ENCODE measurements around the gene NOXA1.
A peak's percentile ranks its signal among the peaks of the same experiment; 100 is the strongest.
"Not testable (repeated sequence)": the region's sequence is repeated elsewhere in the genome, so short reads cannot be mapped to it uniquely, and the experiment has no call there.

NOXA1 gene

DNA sequence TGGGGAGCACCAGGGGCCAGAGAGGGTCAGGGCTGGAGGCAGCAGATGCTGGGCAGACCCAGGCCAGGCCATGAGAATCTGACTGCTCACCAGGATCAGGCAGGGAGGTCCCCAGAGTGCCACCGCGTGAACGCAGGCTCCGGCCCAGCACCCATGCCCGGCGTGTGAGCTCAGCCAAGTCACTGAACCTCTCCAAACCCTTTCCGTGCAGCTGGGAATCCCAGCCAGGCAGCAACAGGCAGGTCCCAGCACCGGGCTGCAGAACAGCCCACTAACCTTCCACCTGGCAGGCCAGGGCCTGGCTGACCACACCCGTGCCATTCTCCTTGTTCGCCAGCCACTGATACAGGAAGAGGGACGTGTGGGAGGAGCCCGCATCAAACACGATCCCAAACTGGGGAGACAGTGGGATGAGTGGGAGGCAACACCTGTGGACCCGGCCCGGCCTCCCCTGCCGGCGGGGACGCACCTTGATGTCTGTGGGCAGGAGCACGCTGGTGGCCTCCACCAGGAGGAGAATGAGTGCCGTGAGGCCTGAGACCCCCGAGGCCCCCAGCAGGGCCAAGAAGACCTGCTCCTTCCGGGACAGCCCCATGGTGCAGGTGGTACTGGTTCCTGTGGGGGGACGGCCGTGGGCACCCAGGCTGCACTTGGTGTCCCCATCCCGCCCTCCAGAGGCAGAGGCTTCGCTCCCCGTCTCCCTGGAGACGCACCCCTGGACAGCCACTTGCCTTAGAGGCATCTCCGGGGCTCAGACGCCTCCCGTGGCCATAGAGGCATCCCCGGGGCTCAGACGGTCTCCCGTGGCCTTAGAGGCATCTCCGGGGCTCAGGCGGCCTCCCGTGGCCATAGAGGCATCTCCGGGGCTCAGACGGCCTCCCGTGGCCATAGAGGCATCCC, 14.7 kb downstream of the NOXA1 start:
- no peak for DNase-seq (ENCODE audit: low read depth in 2 of 2)

DNA sequence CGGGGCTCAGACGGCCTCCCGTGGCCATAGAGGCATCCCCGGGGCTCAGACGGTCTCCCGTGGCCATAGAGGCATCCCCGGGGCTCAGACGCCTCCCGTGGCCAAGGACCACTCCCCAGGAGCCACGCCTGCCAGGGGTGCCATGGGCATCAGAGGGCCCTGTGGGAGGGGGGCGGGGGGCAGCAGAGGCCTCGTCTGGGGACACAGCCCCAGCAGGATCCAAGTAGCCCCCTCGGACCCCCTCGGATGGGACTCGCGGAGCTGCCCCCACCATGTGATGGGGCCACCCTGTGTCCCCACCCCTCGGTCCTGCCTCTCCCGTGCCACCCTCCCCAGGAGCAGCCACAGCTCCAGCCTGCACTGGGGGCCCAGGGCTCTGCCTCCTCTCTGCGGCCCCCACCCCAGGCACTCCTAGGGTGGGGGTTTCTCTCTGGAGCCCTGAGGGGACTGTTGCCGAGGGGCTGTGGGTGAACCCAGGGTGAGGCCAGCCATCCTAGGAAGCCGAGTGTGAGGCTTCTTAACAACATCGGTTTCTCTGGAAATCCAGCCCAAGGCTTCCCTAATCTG, 15.5 kb downstream of the NOXA1 start:
- no peak for DNase-seq (ENCODE audit: low read depth in 2 of 2)

DNA sequence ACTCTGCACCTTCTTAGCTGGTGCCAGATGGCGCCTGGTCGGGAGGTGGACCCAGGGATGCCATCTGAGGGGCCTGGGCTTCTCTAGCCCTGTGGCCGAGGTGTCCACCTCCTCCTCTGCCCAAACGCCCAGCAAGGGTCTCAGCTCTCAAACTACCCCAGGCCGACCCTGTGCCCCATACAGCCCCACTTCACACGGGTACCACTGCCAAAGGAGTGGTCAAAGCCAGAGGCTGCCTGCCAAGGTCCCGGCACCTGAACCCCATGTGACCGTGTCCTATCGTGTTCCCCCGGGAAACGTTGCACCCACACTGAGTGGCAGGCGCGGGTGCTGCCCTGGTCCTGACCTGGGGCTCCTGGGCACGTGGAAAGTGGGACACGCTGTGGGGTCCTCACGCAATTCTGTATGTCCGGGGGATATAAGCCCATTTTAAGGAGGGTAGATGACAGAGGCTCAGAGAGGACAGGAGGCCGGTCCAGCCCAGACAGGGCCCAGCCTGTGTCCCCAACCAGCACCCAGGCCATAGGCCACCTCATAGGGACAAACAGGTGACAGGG, 16.0 kb downstream of the NOXA1 start:
- no peak for DNase-seq (ENCODE audit: low read depth in 2 of 2)

DNA sequence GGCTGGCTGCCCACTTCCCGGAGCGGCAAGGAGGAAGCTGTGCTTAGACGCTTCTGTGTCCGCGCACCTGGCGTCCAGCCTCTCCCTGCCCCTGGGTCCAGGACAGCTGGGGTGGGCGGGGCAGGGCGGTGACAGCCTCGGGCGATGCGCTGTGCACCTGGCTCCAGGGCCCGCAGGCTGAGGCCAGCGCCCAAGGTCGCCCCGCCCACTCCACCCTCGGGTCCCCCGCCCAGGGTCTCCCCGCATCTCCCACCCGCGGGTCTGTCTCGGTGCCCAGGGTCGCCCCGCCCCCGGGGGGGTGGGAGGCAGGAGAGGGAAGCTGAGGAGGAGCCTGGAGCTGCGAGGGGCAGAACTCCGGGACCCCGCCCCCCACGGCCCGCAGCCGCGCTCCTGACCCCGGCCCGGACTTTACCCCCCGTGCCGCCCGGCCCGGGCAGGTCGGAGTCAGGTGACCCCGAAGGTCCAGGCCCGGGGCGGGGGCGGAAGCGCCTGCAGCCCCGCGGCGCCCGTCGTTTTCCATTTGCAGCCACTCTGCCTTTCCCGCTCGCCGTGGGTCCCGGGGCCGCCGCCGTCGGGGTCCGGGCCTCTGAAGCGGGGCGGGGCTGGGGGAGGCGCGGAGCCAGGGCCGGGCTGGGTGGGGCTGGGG, 18.2 kb downstream of the NOXA1 start, which contains the start of gene ENTPD8:
Gene ENTPD8 (minus strand): TSS at position 69 of the 646 bp plus-strand sequence. CDS start 3,072 bp downstream, outside the sequence.
- DNase-seq (ENCODE audit: low read depth in 2 of 2): no peak

DNA sequence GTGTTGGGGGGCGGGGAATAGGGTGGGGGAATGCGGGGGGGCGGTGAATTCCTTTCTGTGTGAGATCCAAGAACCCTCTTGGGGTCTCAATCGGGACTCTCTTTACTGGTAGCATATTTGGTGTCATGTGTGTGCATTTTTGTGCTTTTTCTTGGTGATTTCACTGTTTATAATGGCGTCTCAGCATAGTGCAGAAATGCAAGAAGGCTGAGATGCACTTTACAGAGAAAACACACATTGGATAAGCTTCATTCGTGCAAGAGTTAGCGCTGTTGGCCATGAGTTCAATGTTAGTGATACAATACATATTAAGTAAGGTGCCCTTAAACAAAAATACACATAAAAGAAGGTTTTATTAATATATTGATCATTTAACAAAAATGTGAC, 18.7 kb downstream of the NOXA1 start:
- no peak for DNase-seq (ENCODE audit: low read depth in 2 of 2)

DNA sequence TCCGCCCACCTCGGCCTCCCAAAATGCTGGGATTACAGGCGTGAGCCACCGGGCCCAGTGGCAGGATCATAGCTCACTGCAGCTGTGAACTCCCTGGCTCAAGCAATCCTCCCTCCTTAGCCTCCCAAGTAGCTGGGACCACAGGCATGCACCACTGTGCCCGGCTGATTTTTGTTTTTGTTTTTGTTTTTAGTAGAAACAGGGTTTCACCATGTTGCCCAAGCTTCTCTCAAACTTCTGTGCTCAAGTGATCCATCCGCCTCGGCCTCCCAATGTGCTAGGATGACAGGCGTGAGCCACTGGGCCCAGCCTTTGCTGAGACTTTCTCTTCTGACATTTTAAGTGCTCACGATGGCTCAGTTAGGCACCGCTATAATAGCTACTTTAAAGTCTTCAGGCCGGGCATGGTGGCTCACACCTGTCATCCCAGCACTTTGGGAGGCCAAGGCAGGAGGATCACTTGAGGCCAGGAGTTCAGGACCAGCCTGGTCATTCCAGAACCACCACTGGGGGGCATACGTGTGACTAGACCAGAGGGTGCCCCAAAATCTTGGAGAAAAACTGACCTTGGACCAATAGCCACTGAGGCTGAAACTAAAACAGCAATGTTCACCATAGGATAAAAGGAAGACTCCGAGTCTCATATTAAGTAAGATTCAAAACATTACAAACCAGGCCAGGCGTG, 21.1 kb downstream of the NOXA1 start:
- DNase-seq (ENCODE audit: low read depth in 2 of 2): no peak

DNA sequence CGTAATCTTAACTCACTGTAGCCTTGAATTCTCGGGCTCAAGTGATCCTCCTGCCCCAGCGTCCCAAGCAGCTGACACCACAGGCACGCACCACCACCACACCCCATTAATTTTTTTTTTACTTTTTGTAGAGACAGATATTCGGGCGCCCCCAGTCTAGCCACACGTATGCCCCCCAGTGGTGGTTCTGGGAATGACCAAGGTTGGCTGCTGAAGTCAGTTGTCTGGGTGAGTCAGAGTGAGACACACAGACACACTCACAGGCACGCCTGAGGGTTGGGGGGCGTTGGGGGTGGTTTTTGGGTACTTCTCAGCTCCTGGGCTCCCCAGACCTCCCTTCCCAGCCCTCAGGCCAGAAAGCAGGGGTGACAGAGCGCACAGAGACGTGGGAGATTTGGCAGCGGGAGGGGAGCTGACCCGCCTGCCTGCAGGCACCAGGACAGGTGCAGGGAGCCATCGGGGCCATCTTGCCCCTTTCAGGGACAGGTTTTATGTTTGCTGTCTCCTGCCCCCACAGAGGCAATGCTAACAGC, 22.1 kb downstream of the NOXA1 start:
- DNase-seq (ENCODE audit: low read depth in 2 of 2): peak; percentile 68 to 75

DNA sequence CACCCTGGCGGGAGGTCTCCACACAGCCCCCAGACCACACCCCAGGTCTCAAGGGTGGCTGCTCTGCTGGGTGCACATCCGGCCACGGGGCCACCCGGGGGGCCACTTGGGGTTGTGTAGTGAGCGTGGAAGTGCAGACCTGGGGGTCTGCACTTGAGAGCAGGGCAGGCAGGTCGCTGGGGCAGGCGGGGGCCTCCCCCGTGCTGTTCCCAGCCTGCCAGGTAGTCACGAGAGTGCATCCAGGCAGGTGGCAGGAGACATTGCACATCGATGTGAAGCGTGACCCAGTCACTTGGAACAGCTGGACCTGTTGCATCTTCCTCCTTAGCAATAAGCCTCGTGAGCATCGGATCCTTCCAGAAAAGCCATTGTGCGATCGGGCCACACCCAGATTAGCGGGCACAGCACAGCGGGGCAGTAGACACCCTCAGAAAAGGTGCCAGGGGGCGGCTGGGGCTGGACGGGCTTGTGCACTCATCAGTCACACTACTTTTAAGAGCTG, 22.8 kb downstream of the NOXA1 start:
- no peak for DNase-seq (ENCODE audit: low read depth in 2 of 2)

DNA sequence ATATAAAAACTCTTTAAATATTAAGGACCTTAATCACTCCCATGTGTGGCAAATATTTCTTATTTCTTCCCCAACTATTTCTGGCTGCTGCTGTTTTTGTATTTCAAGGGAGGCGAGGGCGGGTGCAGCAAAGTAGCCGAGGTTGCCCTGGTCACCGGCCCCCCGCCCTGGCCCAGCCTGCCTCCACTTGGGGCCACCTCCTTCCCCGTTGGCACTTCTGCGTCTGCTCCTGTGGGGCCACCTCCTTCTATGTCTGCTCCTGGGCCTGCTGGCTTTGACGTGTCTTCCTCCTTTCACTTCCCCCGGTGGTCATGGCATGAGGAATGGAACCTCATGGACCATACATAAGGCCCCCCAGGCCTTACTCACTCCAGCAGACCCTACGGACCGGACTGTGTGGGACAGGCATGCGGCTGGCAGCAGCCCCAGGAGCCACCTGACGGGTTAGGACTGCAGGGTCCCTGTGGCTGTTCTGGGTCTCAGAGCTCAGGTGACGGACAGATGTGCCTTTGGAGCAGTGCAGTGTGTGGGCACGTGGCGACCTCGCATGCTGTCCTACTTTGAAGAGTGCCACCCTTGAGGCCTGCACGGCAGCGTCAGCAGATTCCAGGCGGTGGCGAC, 23.8 kb downstream of the NOXA1 start:
- no peak for DNase-seq (ENCODE audit: low read depth in 2 of 2)

DNA sequence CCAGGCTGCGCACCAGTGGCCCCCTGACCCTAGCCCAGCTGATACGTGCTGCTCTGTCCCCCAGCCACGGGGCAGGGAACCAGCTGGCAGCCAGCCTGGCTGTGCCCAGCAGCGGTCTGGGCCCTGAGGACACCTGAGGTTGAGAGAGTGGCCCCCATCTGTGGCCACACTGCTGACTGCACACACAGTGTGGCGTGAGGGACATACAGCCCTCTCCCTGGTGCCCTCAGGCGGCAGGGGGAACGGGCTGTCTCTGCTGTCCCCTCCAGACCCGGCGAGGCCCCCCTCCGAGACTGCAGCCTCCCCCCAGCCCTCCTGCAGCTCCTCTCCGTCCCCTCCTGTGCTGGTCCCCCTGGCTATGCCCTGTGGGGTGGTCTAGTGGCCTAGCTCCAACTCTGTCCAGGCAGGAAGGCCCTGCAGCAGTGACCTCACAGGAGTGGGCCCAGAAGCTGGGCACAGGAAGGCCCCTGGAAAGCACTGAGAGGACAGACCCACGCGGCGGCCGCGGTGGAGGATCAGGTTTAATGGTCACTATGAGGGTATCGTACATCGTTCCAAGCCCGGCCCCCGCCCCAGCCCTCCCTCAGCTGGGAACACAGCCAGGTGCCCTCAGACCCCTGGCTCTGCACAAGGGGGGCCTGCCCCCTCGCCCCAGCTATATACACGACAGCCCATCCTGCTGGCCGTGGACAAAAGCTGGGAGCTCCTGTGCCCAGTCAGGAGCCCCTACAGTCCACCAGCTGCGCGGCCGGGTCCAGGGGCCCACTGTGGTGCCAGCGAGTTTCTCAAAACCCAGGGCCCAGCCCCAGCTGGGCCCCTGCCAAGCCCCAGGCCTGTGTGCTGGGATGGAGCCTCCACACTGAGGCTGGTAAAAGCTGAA, 24.8 kb downstream of the NOXA1 start:
- no peak for DNase-seq (ENCODE audit: low read depth in 2 of 2)

DNA sequence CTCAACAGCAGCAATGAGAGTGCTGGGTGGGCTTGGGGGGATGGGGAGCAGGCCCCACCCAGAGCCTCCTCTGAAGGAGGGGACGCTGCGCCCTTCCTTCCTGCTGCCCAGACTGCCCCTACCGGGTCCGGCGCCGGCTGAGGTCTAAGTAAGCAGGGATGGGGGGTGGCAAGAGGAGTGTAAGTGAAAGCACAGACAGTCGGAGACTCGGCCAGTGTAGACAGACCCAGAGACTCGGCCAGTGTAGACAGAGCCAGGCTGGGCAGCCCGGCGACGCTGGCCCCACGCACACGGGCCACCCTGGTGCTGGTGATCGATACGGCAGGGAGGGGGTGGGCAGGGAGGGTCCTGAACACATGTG, 25.4 kb downstream of the NOXA1 start:
- DNase-seq (ENCODE audit: low read depth in 2 of 2): no peak

DNA sequence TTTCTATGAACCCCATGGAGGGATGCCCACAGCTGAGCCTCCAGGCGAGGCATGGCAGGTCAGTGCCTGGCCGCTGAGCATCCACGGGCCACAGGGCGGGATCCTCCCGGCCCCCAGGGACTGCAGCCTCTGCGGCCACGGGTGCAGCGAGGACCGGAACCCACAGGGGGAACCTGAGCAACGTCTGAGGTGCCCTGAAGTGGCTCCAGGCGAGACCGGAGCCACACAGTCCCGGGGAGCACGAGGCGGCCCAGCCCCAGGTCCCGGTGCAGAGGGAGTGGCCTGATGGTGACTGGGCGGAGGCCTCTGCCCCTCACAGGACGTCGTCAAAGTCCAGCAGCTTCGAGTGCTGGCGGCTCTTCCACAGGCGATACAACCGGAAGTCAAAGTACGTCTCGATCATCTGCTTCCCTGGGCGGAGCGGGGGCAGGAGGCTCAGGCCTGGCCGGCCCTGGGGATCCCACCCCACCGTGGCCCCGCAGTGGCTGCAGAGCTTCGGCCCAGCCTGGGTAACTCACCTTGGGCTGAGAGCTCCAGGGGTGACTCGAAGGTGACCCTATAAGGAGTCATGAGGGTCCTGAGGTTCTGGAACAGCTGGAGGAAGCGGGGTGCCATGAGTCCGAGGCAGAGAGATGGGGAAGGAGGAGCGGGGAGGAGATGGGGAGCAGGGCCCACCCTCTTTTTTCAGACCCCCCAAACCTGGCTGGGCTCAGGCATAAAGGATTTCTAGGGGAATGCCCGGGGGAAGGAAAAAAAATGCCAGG, 26.1 kb downstream of the NOXA1 start:
- DNase-seq (ENCODE audit: low read depth in 2 of 2): no peak

DNA sequence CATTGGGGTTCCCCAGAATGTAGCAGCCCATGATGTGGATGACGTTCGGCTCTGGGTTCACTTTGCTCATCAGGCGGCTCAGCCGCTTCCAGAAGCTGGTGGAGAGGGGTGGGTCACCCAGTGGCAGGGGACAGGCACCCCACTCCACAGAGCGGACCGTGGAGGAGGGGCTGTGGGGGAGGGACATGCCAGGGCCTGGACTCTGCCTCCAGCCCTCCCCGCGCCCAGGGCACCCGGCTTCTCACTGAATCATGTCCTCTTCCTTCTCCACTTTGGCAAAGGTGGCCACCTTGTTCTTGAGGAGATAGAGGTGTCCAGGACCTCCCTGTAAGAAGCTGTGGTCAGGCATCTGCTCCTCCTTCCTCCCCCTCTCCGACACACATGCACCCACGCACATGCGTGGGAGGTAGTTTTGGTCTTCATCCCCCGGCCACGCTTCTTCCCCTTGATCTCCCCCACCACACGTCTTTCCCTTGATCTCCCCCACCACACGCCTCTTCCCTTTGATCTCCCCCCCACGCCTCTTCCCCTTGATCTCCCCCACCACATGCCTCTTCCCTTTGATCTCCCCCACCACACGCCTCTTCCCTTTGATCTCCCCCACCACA, 26.8 kb downstream of the NOXA1 start:
- no peak for DNase-seq (ENCODE audit: low read depth in 2 of 2)

DNA sequence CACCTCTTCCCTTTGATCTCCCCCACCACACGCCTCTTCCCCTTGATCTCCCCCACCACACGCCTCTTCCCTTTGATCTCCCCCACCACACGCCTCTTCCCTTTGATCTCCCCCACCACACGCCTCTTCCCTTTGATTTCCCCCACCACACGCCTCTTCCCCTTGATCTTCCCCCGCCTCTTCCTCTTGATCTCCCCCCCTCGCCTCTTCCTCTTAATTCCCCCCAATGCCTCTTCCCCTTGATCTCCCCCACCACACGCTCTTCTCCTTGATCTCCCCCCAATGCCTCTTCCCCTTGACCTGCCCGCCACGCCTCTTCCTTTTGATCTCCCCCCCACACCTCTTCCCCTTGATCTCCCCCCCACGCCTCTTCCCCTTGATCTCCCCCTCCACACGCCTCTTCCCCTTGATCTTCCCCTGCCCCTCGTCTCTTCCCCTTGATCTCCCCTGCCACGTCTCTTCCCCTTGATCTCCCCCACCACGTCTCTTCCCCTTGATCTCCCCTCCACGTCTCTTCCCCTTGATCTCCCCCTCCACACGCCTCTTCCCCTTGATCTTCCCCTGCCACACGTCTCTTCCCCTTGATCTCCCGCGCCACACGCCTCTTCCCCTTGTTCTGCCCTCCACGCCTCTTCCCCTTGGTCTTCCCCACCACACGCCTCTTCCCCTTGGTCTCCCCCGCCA, 27.5 kb downstream of the NOXA1 start:
- DNase-seq (ENCODE audit: low read depth in 2 of 2): not testable (repeated sequence)

DNA sequence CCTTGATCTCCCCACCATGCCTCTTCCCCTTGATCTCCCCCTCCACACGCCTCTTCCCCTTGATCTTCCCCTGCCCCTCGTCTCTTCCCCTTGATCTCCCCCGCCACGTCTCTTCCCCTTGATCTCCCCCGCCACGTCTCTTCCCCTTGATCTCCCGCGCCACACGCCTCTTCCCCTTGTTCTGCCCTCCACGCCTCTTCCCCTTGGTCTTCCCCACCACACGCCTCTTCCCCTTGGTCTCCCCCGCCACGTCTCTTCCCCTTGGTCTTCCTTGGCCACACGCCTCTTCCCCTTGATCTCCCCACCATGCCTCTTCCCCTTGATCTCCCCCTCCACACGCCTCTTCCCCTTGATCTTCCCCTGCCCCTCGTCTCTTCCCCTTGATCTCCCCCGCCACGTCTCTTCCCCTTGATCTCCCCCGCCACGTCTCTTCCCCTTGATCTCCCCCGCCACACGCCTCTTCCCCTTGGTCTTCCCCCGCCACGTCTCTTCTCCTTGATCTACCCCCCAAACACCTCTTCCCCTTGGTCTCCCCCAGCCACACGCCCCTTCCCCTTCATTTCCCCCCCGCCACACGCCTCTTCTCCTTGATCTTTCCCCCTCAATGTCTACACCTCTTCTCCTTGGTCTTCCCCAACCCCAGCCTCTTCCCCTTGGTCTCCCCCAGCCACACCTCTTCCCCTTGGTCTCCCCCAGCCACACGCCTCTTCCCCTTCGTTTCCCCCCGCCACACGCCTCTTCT, 28.2 kb downstream of the NOXA1 start:
- DNase-seq (ENCODE audit: low read depth in 2 of 2): not testable (repeated sequence)

DNA sequence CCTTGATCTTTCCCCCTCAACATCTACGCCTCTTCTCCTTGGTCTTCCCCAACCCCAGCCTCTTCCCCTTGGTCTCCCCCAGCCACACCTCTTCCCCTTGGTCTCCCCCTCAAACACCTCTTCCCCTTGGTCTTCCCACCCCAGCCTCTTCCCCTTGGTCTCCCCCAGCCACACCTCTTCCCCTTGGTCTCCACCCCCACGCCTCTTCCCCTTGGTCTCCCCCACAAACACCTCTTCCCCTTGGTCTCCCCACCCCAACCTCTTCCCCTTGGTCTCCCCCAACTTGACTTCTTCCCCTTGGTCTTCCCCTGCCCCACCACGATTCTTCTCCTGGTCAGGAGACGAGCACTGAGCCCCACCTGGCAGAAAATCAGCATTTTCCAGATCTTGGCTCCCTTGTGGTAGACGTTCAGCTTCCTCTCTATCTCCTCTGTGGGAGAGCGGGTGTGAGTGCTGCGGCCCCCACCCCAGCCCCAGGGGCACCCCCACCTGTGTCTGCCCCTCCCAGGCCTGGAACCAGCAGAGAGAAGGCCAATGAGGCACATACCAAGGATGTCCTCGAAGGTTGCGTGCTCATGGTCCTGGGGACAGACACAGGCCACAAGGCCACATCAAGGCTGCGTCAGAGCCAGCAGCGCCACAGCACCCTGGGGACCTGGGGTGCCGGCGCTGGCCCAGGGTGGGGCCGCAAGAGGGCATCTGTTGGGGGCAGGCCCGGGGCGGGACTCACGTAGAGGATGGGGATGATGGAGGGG, 29.0 kb downstream of the NOXA1 start:
- no peak for DNase-seq (ENCODE audit: low read depth in 2 of 2)

Data from stimulated activated CD8-positive, alpha-beta memory T cell treated with anti-CD3 and anti-CD28 coated beads, Interleukin-7, amount 100 ng/mL, for 1 hour (primary cell).